WERI-Rb-1 (cell line): ENCODE data around the gene GGNBP2.

Experiments
- DNase-seq: peaks from one replicate; pipeline ENCODE4 v3.0.0-alpha.2; 2020
- H3K27ac ChIP-seq: fragments of 250-450 bp; sonication (Bioruptor Pico); 2 replicates; pipeline ENCODE4 v1.5.1; 2020; ENCODE audit warnings: mild to moderate bottlenecking, moderate library complexity
- H3K27me3 ChIP-seq: fragments of 250-450 bp; sonication (Bioruptor Pico); 2 replicates; pipeline ENCODE4 v1.5.1; 2021; ENCODE audit warnings: mild to moderate bottlenecking, low read depth, moderate library complexity; ENCODE audit not compliant: insufficient read depth, severe bottlenecking
- H3K36me3 ChIP-seq: fragments of 250-450 bp; sonication (Bioruptor Pico); 2 replicates; pipeline ENCODE4 v1.5.1; 2020; ENCODE audit warnings: mild to moderate bottlenecking, moderate library complexity
- H3K4me3 ChIP-seq: 2 replicates; pipeline ENCODE4 v1.5.1; 2011; ENCODE audit warnings: low read depth, mild to moderate bottlenecking, control low read depth, low read length
- H3K9me3 ChIP-seq: fragments of 250-450 bp; sonication (Bioruptor Pico); 2 replicates; pipeline ENCODE4 v1.5.1; 2021; ENCODE audit warnings: mild to moderate bottlenecking, moderate library complexity; ENCODE audit not compliant: severe bottlenecking
- TF ChIP-seq, protein P1 (sequence below): IDR thresholded peaks from 2 replicates; pipeline ENCODE4 v1.5.1; 2011; ENCODE audit warnings: low read depth, mild to moderate bottlenecking, control low read depth, inconsistent platforms, low read length

The GGNBP2 gene

DNA sequence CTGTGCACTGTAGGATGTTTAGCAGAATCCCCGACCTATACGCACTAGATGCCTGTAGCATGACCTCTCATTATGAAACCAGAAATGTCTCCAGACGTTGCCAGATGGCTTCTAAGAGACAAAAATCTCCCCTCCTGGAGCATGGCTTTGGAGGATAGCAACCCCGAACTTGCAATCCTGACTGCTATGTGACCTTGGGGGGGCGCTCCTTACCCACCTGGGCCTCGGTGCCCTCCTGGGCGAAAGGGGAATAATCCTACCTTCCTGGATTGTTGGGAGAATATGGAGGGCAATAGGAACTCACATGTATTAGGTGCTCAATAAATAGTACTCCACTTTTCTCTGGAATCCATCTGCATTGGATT is 64.8 kb downstream of the GGNBP2 start:
- TF ChIP-seq, protein P1, sequence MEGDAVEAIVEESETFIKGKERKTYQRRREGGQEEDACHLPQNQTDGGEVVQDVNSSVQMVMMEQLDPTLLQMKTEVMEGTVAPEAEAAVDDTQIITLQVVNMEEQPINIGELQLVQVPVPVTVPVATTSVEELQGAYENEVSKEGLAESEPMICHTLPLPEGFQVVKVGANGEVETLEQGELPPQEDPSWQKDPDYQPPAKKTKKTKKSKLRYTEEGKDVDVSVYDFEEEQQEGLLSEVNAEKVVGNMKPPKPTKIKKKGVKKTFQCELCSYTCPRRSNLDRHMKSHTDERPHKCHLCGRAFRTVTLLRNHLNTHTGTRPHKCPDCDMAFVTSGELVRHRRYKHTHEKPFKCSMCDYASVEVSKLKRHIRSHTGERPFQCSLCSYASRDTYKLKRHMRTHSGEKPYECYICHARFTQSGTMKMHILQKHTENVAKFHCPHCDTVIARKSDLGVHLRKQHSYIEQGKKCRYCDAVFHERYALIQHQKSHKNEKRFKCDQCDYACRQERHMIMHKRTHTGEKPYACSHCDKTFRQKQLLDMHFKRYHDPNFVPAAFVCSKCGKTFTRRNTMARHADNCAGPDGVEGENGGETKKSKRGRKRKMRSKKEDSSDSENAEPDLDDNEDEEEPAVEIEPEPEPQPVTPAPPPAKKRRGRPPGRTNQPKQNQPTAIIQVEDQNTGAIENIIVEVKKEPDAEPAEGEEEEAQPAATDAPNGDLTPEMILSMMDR = no peak
- no peaks in the 10 kb centered on the region for H3K27me3 ChIP-seq

DNA sequence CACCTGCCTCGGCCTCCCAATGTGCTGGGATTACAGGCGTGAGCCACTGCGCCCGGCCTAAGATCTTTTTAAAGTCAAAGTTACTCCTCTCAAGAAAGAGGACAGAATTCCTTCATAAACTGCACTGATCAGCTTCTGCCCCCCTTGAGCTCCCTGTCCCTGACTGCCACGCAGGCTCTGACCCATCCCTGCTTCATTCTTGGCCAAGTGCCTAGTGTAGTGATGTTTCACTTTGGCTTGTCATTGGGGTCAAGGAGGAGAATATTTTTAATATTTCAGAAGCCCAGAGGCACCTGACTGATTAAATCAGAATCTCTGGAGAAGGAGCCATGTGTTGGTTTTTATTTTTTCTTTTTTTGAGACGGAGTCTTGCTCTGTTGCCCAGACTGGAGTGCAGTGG is 65.8 kb downstream of the GGNBP2 start:
- Histone ChIP-seq H3K27ac (no peak overlapping the region), H3K36me3 (no peaks in the 10 kb centered on the region)

More for the DNA sequence above, 64.8 kb downstream of the GGNBP2 start:
- no peak for DNase-seq
- no peaks in the 10 kb centered on the region for H3K9me3 ChIP-seq
- no peak overlapping the region for H3K27ac ChIP-seq
- no peak overlapping the region for H3K4me3 ChIP-seq
- H3K36me3 ChIP-seq = no peaks in the 10 kb centered on the region

DNA sequence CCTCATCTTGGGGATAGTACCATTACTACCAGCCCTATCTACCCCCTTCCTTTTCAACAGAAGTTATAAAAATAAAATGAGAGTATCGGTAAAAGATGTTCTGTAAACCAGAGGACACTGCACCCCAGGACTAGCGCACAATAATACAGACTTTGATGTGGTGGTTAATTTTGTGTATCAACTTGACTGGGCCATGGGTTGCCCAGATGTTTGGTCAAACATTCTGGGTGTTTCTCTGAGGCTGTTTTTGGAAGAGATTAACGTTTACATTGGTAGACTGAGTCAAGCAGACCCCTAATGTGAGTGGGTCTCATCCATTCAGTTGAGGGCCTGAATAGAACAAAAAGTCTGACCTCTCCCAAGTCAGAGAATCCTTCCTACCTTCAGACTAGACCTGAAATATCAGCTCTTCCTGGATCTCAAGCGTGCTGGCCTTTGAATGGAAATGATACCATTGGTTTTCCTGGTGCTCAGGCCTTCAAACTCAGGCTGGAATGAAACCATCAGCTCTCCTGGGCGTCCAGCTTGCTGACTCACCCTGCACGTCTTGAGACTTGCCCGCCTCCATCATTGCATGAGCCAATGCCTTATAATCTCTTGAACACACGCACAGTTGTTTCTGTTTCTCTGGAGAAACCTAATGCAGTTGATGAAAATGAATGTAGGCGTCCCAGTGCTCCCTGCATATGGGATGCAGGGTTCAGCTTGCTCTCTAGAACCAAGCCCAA is 66.8 kb downstream of the GGNBP2 start:
- no peaks in the 10 kb centered on the region for H3K9me3 ChIP-seq
- H3K27ac ChIP-seq = no peak overlapping the region
- TF ChIP-seq, protein P1 = no peak
- DNase-seq = no peak
- no peak overlapping the region for H3K4me3 ChIP-seq
- H3K27me3 ChIP-seq = no peaks in the 10 kb centered on the region
- H3K36me3 ChIP-seq = no peaks in the 10 kb centered on the region

More for the DNA sequence above, 65.8 kb downstream of the GGNBP2 start:
- no peak for DNase-seq
- no peaks in the 10 kb centered on the region for H3K27me3 ChIP-seq
- no peak overlapping the region for H3K4me3 ChIP-seq
- no peaks in the 10 kb centered on the region for H3K9me3 ChIP-seq
- TF ChIP-seq, protein P1 = no peak

DNA sequence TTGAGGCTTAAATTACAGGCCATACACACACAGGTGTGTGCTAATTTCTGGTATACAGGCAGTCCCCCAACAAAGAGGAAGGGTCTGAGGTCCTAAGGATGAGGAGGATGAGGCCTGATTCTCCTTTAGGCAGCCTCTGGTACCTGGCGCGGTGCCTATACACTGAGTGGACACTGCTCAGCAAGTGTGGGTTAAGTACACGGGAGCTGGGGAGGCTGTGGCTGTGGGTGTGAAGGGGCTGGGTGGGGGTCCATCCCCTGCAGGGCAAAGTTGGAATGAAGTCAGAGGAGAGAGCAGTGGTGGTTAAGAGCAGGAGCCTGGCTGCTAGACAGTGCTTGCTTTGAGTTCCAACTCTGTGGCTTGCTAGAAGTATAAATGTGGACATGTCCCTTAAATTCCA is 67.6 kb downstream of the GGNBP2 start:
- no peak overlapping the region for H3K4me3 ChIP-seq
- no peaks in the 10 kb centered on the region for H3K27me3 ChIP-seq
- no peaks in the 10 kb centered on the region for H3K36me3 ChIP-seq
- no peaks in the 10 kb centered on the region for H3K9me3 ChIP-seq
- H3K27ac ChIP-seq = no peak overlapping the region
- TF ChIP-seq, protein P1 = no peak
- no peak for DNase-seq

DNA sequence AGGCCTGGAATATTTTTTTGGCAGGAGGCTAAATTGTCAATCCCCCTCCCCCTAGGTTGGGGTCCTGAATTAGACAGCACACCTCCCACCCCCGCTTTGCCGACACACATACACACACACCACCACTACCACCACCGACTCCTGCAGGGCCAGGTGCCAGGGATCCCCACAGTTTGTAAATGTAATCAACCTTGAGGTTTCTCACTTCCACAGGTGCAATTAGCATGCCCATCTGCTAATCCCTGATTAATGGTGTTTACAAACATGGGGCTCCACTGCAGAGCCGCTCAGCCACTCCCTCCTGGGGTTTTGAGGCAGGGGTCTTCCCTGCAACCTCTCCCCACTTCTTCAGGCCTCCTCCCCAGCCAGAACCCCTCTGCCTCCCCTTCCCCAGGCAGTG is 68.4 kb downstream of the GGNBP2 start:
- TF ChIP-seq, protein P1 = no peak

DNA sequence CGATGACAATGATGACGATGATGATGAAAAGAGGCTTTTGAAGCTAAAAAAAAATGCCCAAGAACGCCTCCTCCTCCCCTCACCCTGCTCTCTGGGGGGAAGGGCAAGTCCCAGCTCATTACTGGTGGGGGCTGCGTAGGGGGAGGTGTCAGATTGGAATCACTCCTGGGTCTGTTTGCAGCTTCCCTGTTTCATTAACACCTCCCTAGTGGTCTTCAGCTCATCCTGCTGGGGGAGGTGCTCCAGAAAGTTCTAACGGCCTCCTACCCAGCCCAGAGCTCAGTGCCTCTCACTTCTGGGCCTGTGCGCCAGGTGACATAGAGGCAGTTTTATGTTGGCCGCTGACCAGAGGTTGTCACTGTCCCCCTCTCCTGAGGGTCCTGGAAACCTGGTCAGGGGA is 69.4 kb downstream of the GGNBP2 start:
- Histone ChIP-seq H3K9me3 (no peaks in the 10 kb centered on the region), H3K36me3 (no peaks in the 10 kb centered on the region), H3K27me3 (no peaks in the 10 kb centered on the region), H3K4me3 (no peak overlapping the region), H3K27ac (no peak overlapping the region)
- DNase-seq = no peak
- TF ChIP-seq, protein P1 = no peak

More for the DNA sequence above, 68.4 kb downstream of the GGNBP2 start:
- no peaks in the 10 kb centered on the region for H3K36me3 ChIP-seq
- H3K27ac ChIP-seq = no peak overlapping the region
- DNase-seq = no peak
- H3K4me3 ChIP-seq = no peak overlapping the region
- no peaks in the 10 kb centered on the region for H3K27me3 ChIP-seq
- H3K9me3 ChIP-seq = no peaks in the 10 kb centered on the region
